K562 (cell line): ENCODE results near the gene UGT1A3. TPM values are rescaled to one million over a fixed set of nuclear protein-coding genes. Genes with fewer than 3 reads are reported as not detected.

Source experiments
- ATAC-seq: fragments of 200-7000 bp; cut with Tn5 transposase; 3 replicates; pipeline ENCODE4 v1.9.1; 2020; ENCODE audit warnings: moderate library complexity
- BruUV-seq: library from RNA; stranded (reverse); fragments of 400-500 nt; replicated peaks from 2 replicates; lab custom pipeline; 2021; lab: Mats Ljungman, UMichigan
- CTCF ChIA-PET: fragments of 300-600 bp; formaldehyde crosslinking; extraction: SDS; loops from one replicate; lab custom pipeline; 2021; ENCODE audit warnings: low intra/inter-chr PET ratio; lab: Yijun Ruan, JAX
- POLR2A ChIA-PET: fragments of 300-600, 350-650 bp; sonication (Branson Sonifier 250); formaldehyde crosslinking; extraction: SDS; loops from one replicate; lab custom pipeline; 2021; ENCODE audit warnings: antibody characterized with exemption, inconsistent platforms; lab: Yijun Ruan, JAX
- DNase-seq, 4 experiments: peaks; one replicate each; pipeline versions ENCODE4 v3.0.0 to v3.0.0-alpha.2; 2011 to 2018; ENCODE audit warnings: low spot score in 3 of 4, mixed read lengths in 3 of 4; ENCODE audit errors: extremely low read depth in 1 of 4
- FAIRE-seq: peaks from 2 replicates; lab custom pipeline; 2011; peaks lifted over from hg19 to GRCh38; lab: Jason Lieb, UNC
- H2AFZ ChIP-seq: 2 replicates; pipeline ENCODE4 v1.6.0; 2011; ENCODE audit warnings: low read depth, low read length, control low read depth, inconsistent platforms
- H3K27ac ChIP-seq: fragments of 200-600 bp; 3 replicates; pipeline ENCODE4 v1.8.0; 2011; ENCODE audit warnings: low read depth, mild to moderate bottlenecking, control low read depth, inconsistent platforms, low read length, moderate library complexity, mixed read lengths; ENCODE audit errors: extremely low read depth
- H3K27me3 ChIP-seq, 2 experiments: fragments of 300-600 bp in 1 of 2; 2 replicates in 1 of 2; 3 replicates in 1 of 2; pipeline versions ENCODE4 v1.6.0 to v1.8.0; 2011; ENCODE audit warnings: inconsistent platforms in 2 of 2, low read length in 2 of 2, mild to moderate bottlenecking in 1 of 2, mixed read lengths in 1 of 2, moderate library complexity in 1 of 2; ENCODE audit not compliant: control insufficient read depth in 2 of 2, insufficient read depth in 2 of 2
- H3K36me3 ChIP-seq: fragments of 300-600 bp; 3 replicates; pipeline ENCODE4 v1.8.0; 2011; ENCODE audit warnings: mild to moderate bottlenecking, low read length, inconsistent platforms; ENCODE audit not compliant: control insufficient read depth, insufficient read depth
- H3K4me1 ChIP-seq, 2 experiments: fragments of 200-600 bp in 1 of 2; replicated peaks in 1 of 2; 2 replicates in 1 of 2; 3 replicates in 1 of 2; pipeline versions ENCODE4 v1.5.1 to v1.8.0; 2011; ENCODE audit warnings: inconsistent platforms in 2 of 2, low read length in 2 of 2, mild to moderate bottlenecking in 1 of 2, mixed read lengths in 1 of 2, moderate library complexity in 1 of 2; ENCODE audit not compliant: control insufficient read depth in 2 of 2, insufficient read depth in 2 of 2
- H3K4me2 ChIP-seq: 2 replicates; pipeline ENCODE4 v1.6.1; 2011; ENCODE audit warnings: low read length, control low read depth, inconsistent platforms, mixed read lengths; ENCODE audit not compliant: insufficient read depth
- H3K4me3 ChIP-seq: fragments of 200-600 bp; sonication (generic), shearing (Covaris generic); 2 replicates; pipeline ENCODE4 v1.5.1; 2016; ENCODE audit warnings: control low read depth, inconsistent platforms
- H3K79me2 ChIP-seq: fragments of 200-600 bp; 3 replicates; pipeline ENCODE4 v1.8.0; 2011; ENCODE audit warnings: low read length, inconsistent platforms; ENCODE audit not compliant: control insufficient read depth, insufficient read depth
- H3K9ac ChIP-seq, 2 experiments: 2 replicates each; pipeline versions ENCODE4 v1.6.0 to v1.6.1; 2011; ENCODE audit warnings: low read depth in 2 of 2, low read length in 2 of 2, control low read depth in 1 of 2, inconsistent platforms in 1 of 2, mild to moderate bottlenecking in 1 of 2, mixed read lengths in 1 of 2; ENCODE audit not compliant: insufficient read depth in 1 of 2
- H3K9me1 ChIP-seq: one replicate; pipeline ENCODE4 v1.6.0; 2011; ENCODE audit warnings: inconsistent platforms, mild to moderate bottlenecking, low read length, moderate library complexity; ENCODE audit not compliant: control insufficient read depth, insufficient read depth
- H3K9me3 ChIP-seq: replicated peaks from 2 replicates; pipeline ENCODE4 v1.5.1; 2011; ENCODE audit warnings: low read depth, low read length, inconsistent platforms; ENCODE audit not compliant: control insufficient read depth, insufficient read depth
- H4K20me1 ChIP-seq: replicated peaks from 2 replicates; pipeline ENCODE4 v1.6.1; 2011; ENCODE audit warnings: low read length, inconsistent platforms, mixed read lengths; ENCODE audit not compliant: control insufficient read depth, insufficient read depth
- ARID3A ChIP-seq: IDR thresholded peaks from 2 replicates; pipeline ENCODE4 v1.6.1; 2012; ENCODE audit warnings: low read depth, low read length, improper control_type of control experiment, borderline replicate concordance
- CC2D1A ChIP-seq: fragments of 450-650 bp; IDR thresholded peaks from 2 replicates; pipeline ENCODE4 v1.6.1; 2017; ENCODE audit warnings: mild to moderate bottlenecking
- LARP7 ChIP-seq: fragments of 450-650 bp; IDR thresholded peaks from 2 replicates; pipeline ENCODE4 v1.6.1; 2016
- MCM2 ChIP-seq: fragments of 450-650 bp; IDR thresholded peaks from 2 replicates; pipeline ENCODE4 v1.6.1; 2017; ENCODE audit warnings: low read depth, mild to moderate bottlenecking
- MEIS2 ChIP-seq: fragments of 450-650 bp; IDR thresholded peaks from 2 replicates; pipeline ENCODE4 v1.6.1; 2014; ENCODE audit warnings: mild to moderate bottlenecking; ENCODE audit not compliant: partially characterized antibody
- MYNN ChIP-seq, 2 experiments: sonication (generic); formaldehyde crosslinking in 1 of 2; IDR thresholded peaks; 2 replicates each; pipeline versions ENCODE4 v1.5.0 to v1.6.1; 2016 to 2020; ENCODE audit warnings: antibody characterized with exemption in 1 of 2, missing genetic modification reagents in 1 of 2
- NEUROD1 ChIP-seq: fragments of 150-350 bp; IDR thresholded peaks from 2 replicates; pipeline ENCODE4 v1.6.1; 2014; ENCODE audit warnings: borderline replicate concordance, low read length, low read depth; ENCODE audit not compliant: partially characterized antibody
- PML ChIP-seq: IDR thresholded peaks from 2 replicates; pipeline ENCODE4 v1.6.1; 2012; ENCODE audit warnings: low read length, inconsistent platforms
- POLR2AphosphoS2 ChIP-seq: IDR thresholded peaks from 2 replicates; pipeline ENCODE4 v1.6.1; 2012; ENCODE audit warnings: low read length, improper control_type of control experiment
- SIRT6 ChIP-seq: IDR thresholded peaks from one replicate; pipeline ENCODE4 v1.6.1; 2012; ENCODE audit warnings: low read depth, mild to moderate bottlenecking, control low read depth, inconsistent platforms, low read length, moderate library complexity
- ZC3H11A ChIP-seq: IDR thresholded peaks from 2 replicates; pipeline ENCODE4 v1.6.1; 2012; ENCODE audit warnings: low read depth, low read length, improper control_type of control experiment
- ZEB2 ChIP-seq: fragments of 450-650 bp; IDR thresholded peaks from 2 replicates; pipeline ENCODE4 v1.6.1; 2016
- ZNF165 ChIP-seq: fragments of 250-450 bp; sonication (Bioruptor Pico); IDR thresholded peaks from 2 replicates; pipeline ENCODE4 v1.4.0; 2020; ENCODE audit warnings: borderline replicate concordance
- ZNF217 ChIP-seq: sonication (generic); formaldehyde crosslinking; IDR thresholded peaks from 2 replicates; pipeline ENCODE4 v1.8.0; 2022; ENCODE audit warnings: mild to moderate bottlenecking, missing genetic modification reagents
- ZNF232 ChIP-seq: sonication (generic); formaldehyde crosslinking; IDR thresholded peaks from 2 replicates; pipeline ENCODE4 v1.8.0; 2022; ENCODE audit warnings: mild to moderate bottlenecking, missing genetic modification reagents
- ZNF518B ChIP-seq: fragments of 250-450 bp; sonication (Bioruptor Pico); IDR thresholded peaks from 2 replicates; pipeline ENCODE4 v1.5.0; 2021; ENCODE audit warnings: mild to moderate bottlenecking, moderate library complexity
- ZNF655 ChIP-seq: fragments of 250-450 bp; sonication (Bioruptor Pico); IDR thresholded peaks from 2 replicates; pipeline ENCODE4 v1.5.0; 2021
- ZNF75A ChIP-seq: fragments of 450-650 bp; formaldehyde crosslinking; IDR thresholded peaks from 2 replicates; pipeline ENCODE4 v1.4.0; 2020; ENCODE audit warnings: mild to moderate bottlenecking
- WGBS: fragments of 100-300 bp; shearing (Covaris generic); methylation state at CpG from one replicate; pipeline ENCODE4 v1.1.6; 2016; ENCODE audit warnings: low coverage, mixed read lengths; ENCODE audit not compliant: insufficient coverage; ENCODE audit errors: missing lambda C conversion rate; 5-methylcytosine and 5-hydroxymethylcytosine counted together
- in situ Hi-C: fragments of 300-500 bp; cut with MboI; formaldehyde crosslinking; loops from 4 replicates; pipeline ENCODE4 v1.15.0; 2018; ENCODE audit warnings: inconsistent platforms, mixed read lengths
- intact Hi-C: fragments of 100-400 bp; cut with micrococcal nuclease; formaldehyde crosslinking; loops from 2 replicates; pipeline ENCODE4 v1.14.2; 2022
- polyA plus RNA-seq, 8 experiments: library from polyadenylated mRNA; depleted of rRNA in 4 of 8; stranded (reverse) in 5 of 8; unstranded in 3 of 8; fragments of >200 nt; fragmentation: Nextera tagmentation in 2 of 8; fragmentation: Illumina TruSeq in 1 of 8; extraction: Ambion mirVana in 2 of 8; extraction: Trizol in 1 of 8; gene quantifications; 2 replicates each; pipeline versions ENCODE4 v1.2.1 to v1.2.3, GENCODE V29; 2011 to 2014; ENCODE audit warnings: inconsistent platforms in 1 of 8, missing spikeins in 1 of 8
- total RNA-seq, 7 experiments: library from RNA; depleted of rRNA in 6 of 7; stranded (reverse); fragments of >200 nt in 6 of 7; fragmentation: Illumina TruSeq in 2 of 7; extraction: Trizol in 2 of 7; gene quantifications; 2 replicates each; pipeline versions ENCODE4 v1.2.1 to v1.2.3, GENCODE V29; 2011 to 2021; ENCODE audit warnings: low replicate concordance in 1 of 7
- TF ChIP-seq, protein P1 (sequence below): fragments of 250-450 bp; sonication (Bioruptor Pico); IDR thresholded peaks from 2 replicates; pipeline ENCODE4 v1.5.0; 2021

The UGT1A3 gene
- total and polyA plus RNA-seq, 9 of the 15 experiments (the other 6 are each of a cell fraction or from before 2014, with no cell fraction given): not detected

DNA sequence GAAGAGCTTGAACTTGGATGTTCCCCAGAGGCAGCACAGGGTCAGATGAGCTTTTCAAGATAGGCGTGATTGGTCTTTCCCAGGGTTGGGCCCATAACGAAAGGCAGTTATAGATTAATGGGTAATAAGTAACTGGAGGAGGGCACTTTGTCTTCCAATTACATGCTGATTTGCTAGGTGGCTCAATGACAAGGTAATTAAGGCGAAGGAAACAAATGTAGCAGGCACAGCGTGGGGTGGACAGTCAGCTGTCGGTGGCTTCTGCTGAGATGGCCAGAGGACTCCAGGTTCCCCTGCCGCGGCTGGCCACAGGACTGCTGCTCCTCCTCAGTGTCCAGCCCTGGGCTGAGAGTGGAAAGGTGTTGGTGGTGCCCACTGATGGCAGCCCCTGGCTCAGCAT is 10.3 kb upstream of the UGT1A3 start, which contains the start of gene UGT1A4:
Gene UGT1A4, plus strand, starts transcription at position 185 of the 400 bp plus-strand sequence. Its CDS starts 85 bp downstream, at position 270.
- 13% methylated on average over 7 of the region's 7 CpGs for WGBS
- in situ Hi-C loops (no loop called here), intact Hi-C loops (loop anchor here (10.0 kb wide), 1 partner anchor 134 kb away; no protein-coding TSS in a partner anchor)
- TF ChIP-seq ZNF232 (CRISPR knock-in tag): no peak
- TF ChIP-seq ZC3H11A: no peak
- TF ChIP-seq CC2D1A: no peak
- no peak for TF ChIP-seq ZNF165 (CRISPR knock-in tag)
- TF ChIP-seq ZNF75A (CRISPR knock-in tag): no peak
- no peak for TF ChIP-seq ZEB2
- TF ChIP-seq, protein P1, sequence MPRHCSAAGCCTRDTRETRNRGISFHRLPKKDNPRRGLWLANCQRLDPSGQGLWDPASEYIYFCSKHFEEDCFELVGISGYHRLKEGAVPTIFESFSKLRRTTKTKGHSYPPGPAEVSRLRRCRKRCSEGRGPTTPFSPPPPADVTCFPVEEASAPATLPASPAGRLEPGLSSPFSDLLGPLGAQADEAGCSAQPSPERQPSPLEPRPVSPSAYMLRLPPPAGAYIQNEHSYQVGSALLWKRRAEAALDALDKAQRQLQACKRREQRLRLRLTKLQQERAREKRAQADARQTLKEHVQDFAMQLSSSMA (CRISPR knock-in tag): no peak
- no peak for TF ChIP-seq MYNN (IDR thresholded peaks at IDR 0.05)
- no peak for TF ChIP-seq MYNN (CRISPR knock-in tag; IDR thresholded peaks at IDR 0.05)
- no peak for TF ChIP-seq ZNF217 (CRISPR knock-in tag)
- TF ChIP-seq PML: no peak
- TF ChIP-seq MEIS2: no peak
- TF ChIP-seq ZNF518B (CRISPR knock-in tag): no peak
- TF ChIP-seq MCM2: no peak
- no peak for TF ChIP-seq ARID3A
- no peak for TF ChIP-seq LARP7
- TF ChIP-seq SIRT6: no peak
- TF ChIP-seq POLR2AphosphoS2: no peak
- no peak for TF ChIP-seq ZNF655 (CRISPR knock-in tag)
- TF ChIP-seq NEUROD1: no peak

More for the DNA sequence above, 10.3 kb upstream of the UGT1A3 start, which contains the start of gene UGT1A4:
- H3K4me1 ChIP-seq: no peaks in the 10 kb centered on the region
- no peak within 1 kb of the TSS for H3K4me3 ChIP-seq
- no peaks in the 10 kb centered on the region for H3K79me2 ChIP-seq
- H3K36me3 ChIP-seq: no peaks in the 10 kb centered on the region
- no peaks in the 10 kb centered on the region for H3K9me3 ChIP-seq
- no TSS peak for BruUV-seq
- no peaks in the 10 kb centered on the region for H4K20me1 ChIP-seq
- no peak within 1 kb of the TSS for H3K4me2 ChIP-seq
- ChIA-PET POLR2A (no interaction called here), CTCF (no interaction called here)
- no peak for DNase-seq
- H3K9me1 ChIP-seq: no peaks in the 10 kb centered on the region
- H3K27ac ChIP-seq: no peak within 1 kb of the TSS
- peaks cover 0 to 10% of the 10 kb centered on the region in 2 experiments; a peak in 2 of 5 replicates for H3K27me3 ChIP-seq
- no peak within 1 kb of the TSS for H3K9ac ChIP-seq
- no peak for FAIRE-seq
- H2AFZ ChIP-seq: no peak within 1 kb of the TSS
- ATAC-seq: no peak
